Endothelial cell (in vitro differentiated cells): ENCODE measurements around the gene SUSD2. TPM values are rescaled to one million over a fixed set of nuclear protein-coding genes. Genes with fewer than 3 reads are reported as not detected.

Experiments used
- DNase-seq: peaks from one replicate; pipeline ENCODE4 v3.0.0; 2021; ENCODE audit warnings: low spot score
- H3K27ac Mint-ChIP-seq: one replicate; pipeline ENCODE4 v1.8.0; 2021; ENCODE audit warnings: mixed read lengths, inconsistent platforms; ENCODE audit not compliant: unreplicated experiment
- H3K27me3 Mint-ChIP-seq: one replicate; pipeline ENCODE4 v1.8.0; 2021; ENCODE audit warnings: mild to moderate bottlenecking, moderate library complexity, mixed read lengths, inconsistent platforms; ENCODE audit not compliant: unreplicated experiment
- H3K36me3 Mint-ChIP-seq: one replicate; pipeline ENCODE4 v1.8.0; 2021; ENCODE audit warnings: mild to moderate bottlenecking, low read depth, mixed read lengths, inconsistent platforms; ENCODE audit not compliant: unreplicated experiment
- H3K4me1 Mint-ChIP-seq: one replicate; pipeline ENCODE4 v1.8.0; 2021; ENCODE audit warnings: mild to moderate bottlenecking, mixed read lengths, inconsistent platforms; ENCODE audit not compliant: unreplicated experiment
- H3K4me3 Mint-ChIP-seq: one replicate; pipeline ENCODE4 v1.8.0; 2021; ENCODE audit warnings: mild to moderate bottlenecking, mixed read lengths, inconsistent platforms; ENCODE audit not compliant: unreplicated experiment
- H3K9me3 Mint-ChIP-seq: one replicate; pipeline ENCODE4 v1.8.0; 2021; ENCODE audit warnings: mixed read lengths, inconsistent platforms; ENCODE audit not compliant: unreplicated experiment
- total RNA-seq: library from RNA; stranded (reverse); fragmentation: NEBNext Ultra II Directional; extraction: Animal tissue kit (Norgen Biotek cat#: 25700); gene quantifications from one replicate; pipeline ENCODE4 v1.2.1, GENCODE V29; 2021; ENCODE audit not compliant: unreplicated experiment
- TF ChIP-seq, protein P1 (sequence below): fragments of 200-600 bp; sonication (generic); IDR thresholded peaks from one replicate; pipeline ENCODE4 v1.5.0; 2021; ENCODE audit warnings: antibody characterized with exemption; ENCODE audit not compliant: unreplicated experiment

Gene SUSD2
- total RNA-seq, 1 donor from 2014 or later: 0.38 TPM

DNA sequence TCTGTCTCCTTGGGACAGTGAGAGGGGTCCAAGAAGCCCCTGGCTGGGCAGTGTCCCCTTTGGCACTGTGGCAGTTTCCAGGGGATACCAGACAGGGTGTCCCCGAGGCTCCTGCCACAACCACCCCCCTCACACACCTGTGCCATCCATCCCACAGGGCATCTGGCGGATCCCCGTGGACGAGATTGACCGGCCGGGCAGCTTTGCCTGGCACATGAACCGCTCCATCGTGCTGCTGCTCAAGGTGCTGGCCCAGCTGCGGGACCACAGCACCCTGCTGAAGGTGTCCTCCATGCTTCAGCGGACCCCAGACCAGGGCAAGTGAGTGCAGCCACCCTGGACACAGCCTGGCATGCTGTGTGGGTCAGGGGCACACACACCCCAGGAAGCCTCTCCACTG, 17.0 kb upstream of the SUSD2 start:
- Mint-ChIP-seq H3K27me3 (peaks cover 6% of the 10 kb centered on the region), H3K36me3 (peaks cover 15% of the 10 kb centered on the region), H3K4me1 (no peaks in the 10 kb centered on the region), H3K27ac (no peak overlapping the region), H3K4me3 (no peak overlapping the region), H3K9me3 (no peaks in the 10 kb centered on the region)
- no peak for DNase-seq
- TF ChIP-seq, protein P1, sequence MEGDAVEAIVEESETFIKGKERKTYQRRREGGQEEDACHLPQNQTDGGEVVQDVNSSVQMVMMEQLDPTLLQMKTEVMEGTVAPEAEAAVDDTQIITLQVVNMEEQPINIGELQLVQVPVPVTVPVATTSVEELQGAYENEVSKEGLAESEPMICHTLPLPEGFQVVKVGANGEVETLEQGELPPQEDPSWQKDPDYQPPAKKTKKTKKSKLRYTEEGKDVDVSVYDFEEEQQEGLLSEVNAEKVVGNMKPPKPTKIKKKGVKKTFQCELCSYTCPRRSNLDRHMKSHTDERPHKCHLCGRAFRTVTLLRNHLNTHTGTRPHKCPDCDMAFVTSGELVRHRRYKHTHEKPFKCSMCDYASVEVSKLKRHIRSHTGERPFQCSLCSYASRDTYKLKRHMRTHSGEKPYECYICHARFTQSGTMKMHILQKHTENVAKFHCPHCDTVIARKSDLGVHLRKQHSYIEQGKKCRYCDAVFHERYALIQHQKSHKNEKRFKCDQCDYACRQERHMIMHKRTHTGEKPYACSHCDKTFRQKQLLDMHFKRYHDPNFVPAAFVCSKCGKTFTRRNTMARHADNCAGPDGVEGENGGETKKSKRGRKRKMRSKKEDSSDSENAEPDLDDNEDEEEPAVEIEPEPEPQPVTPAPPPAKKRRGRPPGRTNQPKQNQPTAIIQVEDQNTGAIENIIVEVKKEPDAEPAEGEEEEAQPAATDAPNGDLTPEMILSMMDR: no peak

DNA sequence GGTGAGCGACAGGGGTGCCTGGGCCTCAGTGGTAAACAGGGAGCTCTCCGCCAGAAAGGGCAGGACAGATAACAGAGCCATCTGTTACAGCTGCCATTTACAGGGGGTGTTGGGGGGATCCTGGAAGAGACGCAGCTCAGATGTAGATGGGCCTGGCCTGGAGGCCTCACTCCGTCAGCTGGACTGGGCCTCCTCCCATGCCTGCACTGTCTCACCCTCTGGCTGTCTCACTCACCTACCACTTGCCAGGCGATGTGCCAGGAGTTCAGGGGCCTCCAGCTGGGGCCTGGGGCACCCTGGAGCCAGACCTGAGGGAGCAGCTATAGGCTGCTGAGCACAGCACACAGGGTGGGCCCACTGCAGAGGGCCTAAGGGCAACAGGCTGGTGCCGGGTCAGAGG, 16.3 kb upstream of the SUSD2 start:
- H3K27me3 Mint-ChIP-seq: peaks cover 6% of the 10 kb centered on the region
- H3K9me3 Mint-ChIP-seq: no peaks in the 10 kb centered on the region
- no peak overlapping the region for H3K27ac Mint-ChIP-seq
- H3K4me1 Mint-ChIP-seq: no peaks in the 10 kb centered on the region
- DNase-seq: no peak
- TF ChIP-seq, protein P1: no peak
- H3K4me3 Mint-ChIP-seq: no peak overlapping the region
- peaks cover 15% of the 10 kb centered on the region for H3K36me3 Mint-ChIP-seq

DNA sequence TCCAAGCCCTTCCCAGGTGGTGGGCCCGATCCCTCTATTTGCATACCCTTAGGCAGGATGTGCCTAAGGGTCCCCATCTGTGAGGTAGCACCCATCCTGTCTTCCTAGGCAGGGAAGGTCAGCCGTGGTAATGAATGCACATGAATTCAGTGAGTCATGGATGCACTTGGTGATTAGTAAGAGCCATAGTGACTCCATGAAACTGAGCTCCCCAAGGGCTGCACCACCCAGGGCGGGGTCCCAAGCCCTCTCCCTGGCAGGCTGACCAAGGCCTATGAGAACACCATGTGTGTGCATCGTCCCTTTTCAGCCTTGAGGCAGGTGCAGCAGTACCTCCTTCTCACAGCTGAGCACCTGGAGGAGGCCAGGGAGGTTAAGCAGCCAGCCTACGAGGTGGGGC, 15.6 kb upstream of the SUSD2 start:
- Mint-ChIP-seq H3K27me3 (peaks cover 6% of the 10 kb centered on the region), H3K4me3 (no peak overlapping the region), H3K9me3 (no peaks in the 10 kb centered on the region), H3K36me3 (peaks cover 15% of the 10 kb centered on the region), H3K4me1 (no peaks in the 10 kb centered on the region), H3K27ac (no peak overlapping the region)
- DNase-seq: no peak
- TF ChIP-seq, protein P1: no peak

DNA sequence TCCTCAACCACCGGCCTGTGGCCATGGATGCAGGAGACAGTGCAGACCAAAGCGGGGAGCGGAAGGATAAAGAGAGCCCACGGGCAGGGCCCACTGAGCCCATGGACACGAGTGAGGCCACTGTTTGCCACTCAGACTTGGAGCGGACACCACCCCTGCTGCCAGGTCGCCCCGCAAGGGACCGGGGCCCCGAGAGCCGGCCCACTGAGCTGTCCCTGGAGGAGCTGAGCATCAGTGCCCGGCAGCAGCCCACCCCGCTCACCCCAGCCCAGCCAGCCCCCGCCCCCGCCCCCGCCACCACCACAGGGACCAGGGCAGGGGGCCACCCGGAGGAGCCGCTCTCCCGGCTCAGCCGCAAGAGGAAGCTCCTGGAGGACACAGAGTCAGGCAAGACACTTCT, 14.5 kb upstream of the SUSD2 start:
- TF ChIP-seq, protein P1: no peak
- Mint-ChIP-seq H3K9me3 (no peaks in the 10 kb centered on the region), H3K27me3 (peaks cover 2% of the 10 kb centered on the region), H3K4me1 (no peaks in the 10 kb centered on the region), H3K4me3 (no peak overlapping the region), H3K27ac (no peak overlapping the region), H3K36me3 (peaks cover 15% of the 10 kb centered on the region)
- no peak for DNase-seq

DNA sequence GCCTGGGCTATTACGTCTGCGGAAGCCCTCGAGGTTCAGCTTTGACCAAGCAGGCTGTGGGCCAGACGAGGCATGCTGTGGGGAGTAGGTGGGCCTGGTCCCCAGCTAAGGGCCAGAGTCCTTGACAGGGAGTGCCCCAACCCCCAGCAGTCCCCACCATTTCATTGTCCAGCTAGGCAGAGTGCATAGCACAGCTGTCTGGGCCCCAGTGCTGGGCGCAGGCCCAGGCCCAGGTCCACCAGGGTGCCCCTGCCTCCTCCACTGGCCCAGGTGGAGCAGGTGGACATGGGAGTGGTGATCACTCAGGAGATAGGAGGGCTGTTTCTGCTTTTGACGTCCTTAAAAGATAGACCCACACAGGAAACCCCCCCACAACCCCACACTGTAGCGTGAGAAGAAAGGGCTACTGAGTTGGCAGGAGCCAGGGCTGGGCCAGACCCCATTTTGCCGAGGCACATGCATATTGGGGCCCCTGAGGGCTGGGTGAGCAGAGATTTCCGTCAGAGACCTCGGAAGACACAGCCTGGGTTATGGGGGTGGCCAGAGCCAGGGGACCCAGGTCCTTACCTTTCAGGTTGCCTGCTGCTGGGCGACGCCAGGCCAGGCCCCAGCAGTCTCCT, 11.7 kb upstream of the SUSD2 start:
- Mint-ChIP-seq H3K9me3 (no peaks in the 10 kb centered on the region), H3K27ac (no peak overlapping the region), H3K4me1 (no peaks in the 10 kb centered on the region), H3K36me3 (peaks cover 10% of the 10 kb centered on the region), H3K27me3 (peaks cover 2% of the 10 kb centered on the region), H3K4me3 (no peak overlapping the region)
- TF ChIP-seq, protein P1: no peak
- DNase-seq: no peak
